GM12878 (cell line): ENCODE data around the gene IL1RL2. TPM values are rescaled to one million over a fixed set of nuclear protein-coding genes. Genes with fewer than 3 reads are reported as not detected.

Source experiments
- ATAC-seq: fragments of 200-7000 bp; cut with Tn5 transposase; 3 replicates; pipeline ENCODE4 v1.9.1; 2020; ENCODE audit warnings: mild to moderate bottlenecking, moderate library complexity
- BruUV-seq: library from RNA; stranded (reverse); fragments of 400-500 nt; replicated peaks from 2 replicates; lab custom pipeline; 2021; lab: Mats Ljungman, UMichigan
- CTCF ChIA-PET: fragments of 300-600 bp; sonication (Branson Sonifier 250); formaldehyde crosslinking; extraction: SDS; loops from one replicate; lab custom pipeline; 2021; ENCODE audit warnings: inconsistent platforms; lab: Yijun Ruan, JAX
- POLR2A ChIA-PET: fragments of 350-600 bp; formaldehyde crosslinking; extraction: SDS; loops from one replicate; lab custom pipeline; 2021; ENCODE audit warnings: inconsistent platforms; lab: Charles Lee
- RAD21 ChIA-PET: fragments of 300-600 bp; sonication (Branson Sonifier 250); formaldehyde crosslinking; loops from one replicate; lab custom pipeline; 2023; ENCODE audit warnings: antibody characterized with exemption; ENCODE audit not compliant: unreplicated experiment; lab: Charles Lee
- SMC1A ChIA-PET: fragments of 300-600 bp; sonication (Branson Sonifier 250); formaldehyde crosslinking; loops from one replicate; lab custom pipeline; 2023; ENCODE audit not compliant: unreplicated experiment, uncharacterized antibody; lab: Charles Lee
- DNase-seq: peaks from one replicate; pipeline ENCODE4 v3.0.0-alpha.2; 2011; ENCODE audit warnings: low read depth, low spot score
- FAIRE-seq: peaks from 3 replicates; lab custom pipeline; 2011; peaks lifted over from hg19 to GRCh38; lab: Jason Lieb, UNC
- H2AFZ ChIP-seq: 2 replicates; pipeline ENCODE4 v1.6.0; 2011; ENCODE audit warnings: low read depth, low read length, control low read depth; ENCODE audit not compliant: control insufficient read depth
- H3K27ac ChIP-seq: 2 replicates; pipeline ENCODE4 v1.5.1; 2011; ENCODE audit warnings: control low read depth; ENCODE audit not compliant: control insufficient read depth, insufficient read depth
- H3K27me3 ChIP-seq, 2 experiments: replicated peaks in 1 of 2; 2 replicates each; pipeline versions ENCODE4 v1.6.0 to v1.6.1; 2011; ENCODE audit warnings: low read length in 1 of 2; ENCODE audit not compliant: control insufficient read depth in 2 of 2, insufficient read depth in 2 of 2
- H3K36me3 ChIP-seq, 2 experiments: 2 replicates each; pipeline ENCODE4 v1.5.1; 2011; ENCODE audit warnings: low read length in 1 of 2; ENCODE audit not compliant: control insufficient read depth in 2 of 2, insufficient read depth in 2 of 2
- H3K4me1 ChIP-seq: 2 replicates; pipeline ENCODE4 v1.6.1; 2011; ENCODE audit warnings: mild to moderate bottlenecking, low read length, moderate library complexity, mixed read lengths; ENCODE audit not compliant: control insufficient read depth, insufficient read depth
- H3K4me2 ChIP-seq: 2 replicates; pipeline ENCODE4 v1.6.0; 2011; ENCODE audit warnings: control low read depth; ENCODE audit not compliant: control insufficient read depth, insufficient read depth
- H3K4me3 ChIP-seq: fragments of 200-600 bp; sonication (generic); 2 replicates; pipeline ENCODE4 v1.5.1; 2016
- H3K79me2 ChIP-seq: 2 replicates; pipeline ENCODE4 v1.6.0; 2011; ENCODE audit warnings: low read length; ENCODE audit not compliant: control insufficient read depth, insufficient read depth
- H3K9ac ChIP-seq: 2 replicates; pipeline ENCODE4 v1.8.0; 2011; ENCODE audit warnings: low read length, control low read depth, mixed read lengths; ENCODE audit not compliant: control insufficient read depth, insufficient read depth
- H3K9me3 ChIP-seq: replicated peaks from 3 replicates; pipeline ENCODE4 v1.5.1; 2011; ENCODE audit warnings: mild to moderate bottlenecking, low read length; ENCODE audit not compliant: control insufficient read depth, insufficient read depth
- H4K20me1 ChIP-seq: 2 replicates; pipeline ENCODE4 v1.6.0; 2011; ENCODE audit not compliant: control insufficient read depth, insufficient read depth
- ASH2L ChIP-seq: fragments of 300-600, 200-600 bp; sonication (generic); IDR thresholded peaks from 2 replicates; pipeline ENCODE4 v1.6.1; 2017; ENCODE audit warnings: low read depth, mild to moderate bottlenecking, borderline replicate concordance
- MTA3 ChIP-seq: IDR thresholded peaks from 2 replicates; pipeline ENCODE4 v1.6.1; 2012; ENCODE audit warnings: low read length, inconsistent platforms, borderline replicate concordance
- RFX5 ChIP-seq: IDR thresholded peaks from 2 replicates; pipeline ENCODE4 v1.6.1; 2011; ENCODE audit warnings: low read depth, low read length, improper control_type of control experiment
- SKIL ChIP-seq: fragments of 450-650 bp; IDR thresholded peaks from 2 replicates; pipeline ENCODE4 v1.6.1; 2017; ENCODE audit warnings: mild to moderate bottlenecking, low read depth, inconsistent platforms; ENCODE audit not compliant: poor library complexity, severe bottlenecking
- TAF1 ChIP-seq: IDR thresholded peaks from 2 replicates; pipeline ENCODE4 v1.6.1; 2011; ENCODE audit warnings: mild to moderate bottlenecking, low read depth, low read length, borderline replicate concordance
- WRNIP1 ChIP-seq: IDR thresholded peaks from 2 replicates; pipeline ENCODE4 v1.6.1; 2011; ENCODE audit warnings: low read depth, low read length, improper control_type of control experiment, borderline replicate concordance
- WGBS: methylation state at CpG from one replicate; pipeline ENCODE4 v1.1.6; 2016; ENCODE audit warnings: low lambda C conversion rate; ENCODE audit not compliant: insufficient replicate concordance, insufficient coverage; ENCODE audit errors: missing lambda C conversion rate; 5-methylcytosine and 5-hydroxymethylcytosine counted together
- in situ Hi-C: fragments of 300-500 bp; cut with MboI; formaldehyde crosslinking; loops from 9 replicates; pipeline ENCODE4 v1.14.3; 2018; ENCODE audit warnings: mixed read lengths
- intact Hi-C: fragments of 100-400 bp; cut with micrococcal nuclease; formaldehyde crosslinking; loops from one replicate; pipeline ENCODE4 v1.14.2; 2022; ENCODE audit not compliant: unreplicated experiment
- polyA plus RNA-seq, 11 experiments: library from polyadenylated mRNA; depleted of rRNA in 4 of 11; unstranded in 6 of 11; stranded (reverse) in 5 of 11; fragments of >200 nt; fragmentation: Nextera tagmentation in 4 of 11; fragmentation: Illumina TruSeq in 1 of 11; extraction: Ambion mirVana in 4 of 11; extraction: Trizol in 1 of 11; gene quantifications; 1 replicate in 1 of 11; 2 replicates in 10 of 11; pipeline versions ENCODE4 v1.2.1 to v1.2.3, GENCODE V29; 2011 to 2016; ENCODE audit warnings: inconsistent platforms in 2 of 11, missing spikeins in 2 of 11, low read depth in 1 of 11
- total RNA-seq, 4 experiments: library from RNA; depleted of rRNA in 3 of 4; stranded (reverse); fragments of >200 nt in 3 of 4; fragmentation: Illumina TruSeq in 1 of 4; extraction: Trizol in 1 of 4; gene quantifications; 2 replicates each; pipeline versions ENCODE4 v1.2.1 to v1.2.3, GENCODE V29; 2013 to 2021
- TF ChIP-seq, protein P1 (sequence below), 3 experiments: IDR thresholded peaks in 2 of 3; conservative IDR thresholded peaks in 1 of 3; 2 replicates each; pipeline ENCODE4 v1.5.1; 2011; ENCODE audit warnings: low read depth in 3 of 3, low read length in 3 of 3, mild to moderate bottlenecking in 3 of 3, control low read depth in 2 of 3, moderate library complexity in 2 of 3, inconsistent platforms in 1 of 3, mixed read lengths in 1 of 3; ENCODE audit not compliant: control insufficient read depth in 2 of 3, insufficient read depth in 1 of 3; ENCODE audit errors: extremely low read depth in 1 of 3
- TF ChIP-seq, protein P2 (sequence below): fragments of 450-650 bp; IDR thresholded peaks from 2 replicates; pipeline ENCODE4 v1.6.1; 2017; ENCODE audit warnings: mild to moderate bottlenecking, moderate library complexity
- TF ChIP-seq, protein P3 (sequence below): IDR thresholded peaks from 2 replicates; pipeline ENCODE4 v1.6.1; 2012; ENCODE audit warnings: improper control_type of control experiment, low read depth, low read length; ENCODE audit not compliant: insufficient replicate concordance

IL1RL2 gene
- total and polyA plus RNA-seq, 10 of the 15 experiments (the other 5 are each of a cell fraction or from before 2014, with no cell fraction given) = not detected

- DNase-seq (no peak), ATAC-seq (no peak), FAIRE-seq (no peak)
- in situ Hi-C loops (no loop called here), intact Hi-C loops (no loop called here)
- H3K4me3 ChIP-seq = no peak overlapping the region
- ChIA-PET POLR2A (no interaction called here), SMC1A (interaction anchor here (0.6 kb wide), 1 partner anchor 785 kb away, joined by 5 read pairs; no protein-coding TSS in a partner anchor), RAD21 (no interaction called here), CTCF (no interaction called here)
- no peaks in the 10 kb centered on the region; a peak in 1 of 4 replicates for H3K27me3 ChIP-seq
- BruUV-seq = no TSS peak
- no peak overlapping the region for H2AFZ ChIP-seq
- no peaks in the 10 kb centered on the region for H3K79me2 ChIP-seq
- H3K4me2 ChIP-seq = no peak overlapping the region
- no peak overlapping the region for H3K27ac ChIP-seq
- no peaks in the 10 kb centered on the region for H4K20me1 ChIP-seq
- no peaks in the 10 kb centered on the region for H3K36me3 ChIP-seq
- no peak overlapping the region for H3K9ac ChIP-seq
- no peaks in the 10 kb centered on the region for H3K9me3 ChIP-seq
- 54% methylated on average over 3 of the region's 3 CpGs for WGBS
- H3K4me1 ChIP-seq = no peaks in the 10 kb centered on the region
- TF ChIP-seq, protein P1, sequence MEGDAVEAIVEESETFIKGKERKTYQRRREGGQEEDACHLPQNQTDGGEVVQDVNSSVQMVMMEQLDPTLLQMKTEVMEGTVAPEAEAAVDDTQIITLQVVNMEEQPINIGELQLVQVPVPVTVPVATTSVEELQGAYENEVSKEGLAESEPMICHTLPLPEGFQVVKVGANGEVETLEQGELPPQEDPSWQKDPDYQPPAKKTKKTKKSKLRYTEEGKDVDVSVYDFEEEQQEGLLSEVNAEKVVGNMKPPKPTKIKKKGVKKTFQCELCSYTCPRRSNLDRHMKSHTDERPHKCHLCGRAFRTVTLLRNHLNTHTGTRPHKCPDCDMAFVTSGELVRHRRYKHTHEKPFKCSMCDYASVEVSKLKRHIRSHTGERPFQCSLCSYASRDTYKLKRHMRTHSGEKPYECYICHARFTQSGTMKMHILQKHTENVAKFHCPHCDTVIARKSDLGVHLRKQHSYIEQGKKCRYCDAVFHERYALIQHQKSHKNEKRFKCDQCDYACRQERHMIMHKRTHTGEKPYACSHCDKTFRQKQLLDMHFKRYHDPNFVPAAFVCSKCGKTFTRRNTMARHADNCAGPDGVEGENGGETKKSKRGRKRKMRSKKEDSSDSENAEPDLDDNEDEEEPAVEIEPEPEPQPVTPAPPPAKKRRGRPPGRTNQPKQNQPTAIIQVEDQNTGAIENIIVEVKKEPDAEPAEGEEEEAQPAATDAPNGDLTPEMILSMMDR (IDR thresholded peaks at IDR 0.05 in 2 of 3, conservative IDR thresholded peaks at IDR 0.05 in 1 of 3; ENCODE audit: control insufficient read depth in 2 of 3, extremely low read depth in 1 of 3, insufficient read depth in 1 of 3, low read depth in 3 of 3, low read length in 3 of 3) = no peak
- TF ChIP-seq, protein P2, sequence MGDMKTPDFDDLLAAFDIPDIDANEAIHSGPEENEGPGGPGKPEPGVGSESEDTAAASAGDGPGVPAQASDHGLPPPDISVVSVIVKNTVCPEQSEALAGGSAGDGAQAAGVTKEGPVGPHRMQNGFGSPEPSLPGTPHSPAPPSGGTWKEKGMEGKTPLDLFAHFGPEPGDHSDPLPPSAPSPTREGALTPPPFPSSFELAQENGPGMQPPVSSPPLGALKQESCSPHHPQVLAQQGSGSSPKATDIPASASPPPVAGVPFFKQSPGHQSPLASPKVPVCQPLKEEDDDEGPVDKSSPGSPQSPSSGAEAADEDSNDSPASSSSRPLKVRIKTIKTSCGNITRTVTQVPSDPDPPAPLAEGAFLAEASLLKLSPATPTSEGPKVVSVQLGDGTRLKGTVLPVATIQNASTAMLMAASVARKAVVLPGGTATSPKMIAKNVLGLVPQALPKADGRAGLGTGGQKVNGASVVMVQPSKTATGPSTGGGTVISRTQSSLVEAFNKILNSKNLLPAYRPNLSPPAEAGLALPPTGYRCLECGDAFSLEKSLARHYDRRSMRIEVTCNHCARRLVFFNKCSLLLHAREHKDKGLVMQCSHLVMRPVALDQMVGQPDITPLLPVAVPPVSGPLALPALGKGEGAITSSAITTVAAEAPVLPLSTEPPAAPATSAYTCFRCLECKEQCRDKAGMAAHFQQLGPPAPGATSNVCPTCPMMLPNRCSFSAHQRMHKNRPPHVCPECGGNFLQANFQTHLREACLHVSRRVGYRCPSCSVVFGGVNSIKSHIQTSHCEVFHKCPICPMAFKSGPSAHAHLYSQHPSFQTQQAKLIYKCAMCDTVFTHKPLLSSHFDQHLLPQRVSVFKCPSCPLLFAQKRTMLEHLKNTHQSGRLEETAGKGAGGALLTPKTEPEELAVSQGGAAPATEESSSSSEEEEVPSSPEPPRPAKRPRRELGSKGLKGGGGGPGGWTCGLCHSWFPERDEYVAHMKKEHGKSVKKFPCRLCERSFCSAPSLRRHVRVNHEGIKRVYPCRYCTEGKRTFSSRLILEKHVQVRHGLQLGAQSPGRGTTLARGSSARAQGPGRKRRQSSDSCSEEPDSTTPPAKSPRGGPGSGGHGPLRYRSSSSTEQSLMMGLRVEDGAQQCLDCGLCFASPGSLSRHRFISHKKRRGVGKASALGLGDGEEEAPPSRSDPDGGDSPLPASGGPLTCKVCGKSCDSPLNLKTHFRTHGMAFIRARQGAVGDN = no peak
- TF ChIP-seq TAF1 = no peak
- TF ChIP-seq MTA3 = no peak
- no peak for TF ChIP-seq SKIL
- no peak for TF ChIP-seq WRNIP1
- TF ChIP-seq, protein P3, sequence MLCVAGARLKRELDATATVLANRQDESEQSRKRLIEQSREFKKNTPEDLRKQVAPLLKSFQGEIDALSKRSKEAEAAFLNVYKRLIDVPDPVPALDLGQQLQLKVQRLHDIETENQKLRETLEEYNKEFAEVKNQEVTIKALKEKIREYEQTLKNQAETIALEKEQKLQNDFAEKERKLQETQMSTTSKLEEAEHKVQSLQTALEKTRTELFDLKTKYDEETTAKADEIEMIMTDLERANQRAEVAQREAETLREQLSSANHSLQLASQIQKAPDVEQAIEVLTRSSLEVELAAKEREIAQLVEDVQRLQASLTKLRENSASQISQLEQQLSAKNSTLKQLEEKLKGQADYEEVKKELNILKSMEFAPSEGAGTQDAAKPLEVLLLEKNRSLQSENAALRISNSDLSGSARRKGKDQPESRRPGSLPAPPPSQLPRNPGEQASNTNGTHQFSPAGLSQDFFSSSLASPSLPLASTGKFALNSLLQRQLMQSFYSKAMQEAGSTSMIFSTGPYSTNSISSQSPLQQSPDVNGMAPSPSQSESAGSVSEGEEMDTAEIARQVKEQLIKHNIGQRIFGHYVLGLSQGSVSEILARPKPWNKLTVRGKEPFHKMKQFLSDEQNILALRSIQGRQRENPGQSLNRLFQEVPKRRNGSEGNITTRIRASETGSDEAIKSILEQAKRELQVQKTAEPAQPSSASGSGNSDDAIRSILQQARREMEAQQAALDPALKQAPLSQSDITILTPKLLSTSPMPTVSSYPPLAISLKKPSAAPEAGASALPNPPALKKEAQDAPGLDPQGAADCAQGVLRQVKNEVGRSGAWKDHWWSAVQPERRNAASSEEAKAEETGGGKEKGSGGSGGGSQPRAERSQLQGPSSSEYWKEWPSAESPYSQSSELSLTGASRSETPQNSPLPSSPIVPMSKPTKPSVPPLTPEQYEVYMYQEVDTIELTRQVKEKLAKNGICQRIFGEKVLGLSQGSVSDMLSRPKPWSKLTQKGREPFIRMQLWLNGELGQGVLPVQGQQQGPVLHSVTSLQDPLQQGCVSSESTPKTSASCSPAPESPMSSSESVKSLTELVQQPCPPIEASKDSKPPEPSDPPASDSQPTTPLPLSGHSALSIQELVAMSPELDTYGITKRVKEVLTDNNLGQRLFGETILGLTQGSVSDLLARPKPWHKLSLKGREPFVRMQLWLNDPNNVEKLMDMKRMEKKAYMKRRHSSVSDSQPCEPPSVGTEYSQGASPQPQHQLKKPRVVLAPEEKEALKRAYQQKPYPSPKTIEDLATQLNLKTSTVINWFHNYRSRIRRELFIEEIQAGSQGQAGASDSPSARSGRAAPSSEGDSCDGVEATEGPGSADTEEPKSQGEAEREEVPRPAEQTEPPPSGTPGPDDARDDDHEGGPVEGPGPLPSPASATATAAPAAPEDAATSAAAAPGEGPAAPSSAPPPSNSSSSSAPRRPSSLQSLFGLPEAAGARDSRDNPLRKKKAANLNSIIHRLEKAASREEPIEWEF = no peak
- TF ChIP-seq RFX5 = no peak
- no peak for TF ChIP-seq ASH2L
These were observed 92.0 kb downstream of the IL1RL2 start for GRCh38 chr2:102278720-102279390.
